Anterior cingulate cortex (tissue), 58 donors: ENCODE measurements around the gene AK4.

ENCODE experiments used
- DNase-seq, 58 donors: peaks; one replicate each; lab custom pipeline; 2025; lab: John Stamatoyannopoulos, UW

Gene AK4

GRCh38 chr1:65207317-65207716, 59.3 kb downstream of the AK4 start:
- DNase-seq = no peak

- peak in 45 of 58 donors; percentile 3 to 73 (median 30) for DNase-seq
Observed at GRCh38 chr1:65208563-65208973, 60.6 kb downstream of the AK4 start.

- peak in 9 of 58 donors; percentile 1 to 57 (median 7) for DNase-seq
Observed at GRCh38 chr1:65209005-65209885, 61.2 kb downstream of the AK4 start.

GRCh38 chr1:65210325-65210724, 62.3 kb downstream of the AK4 start:
- DNase-seq = no peak

GRCh38 chr1:65211331-65211730, 63.3 kb downstream of the AK4 start:
- no peak for DNase-seq

- DNase-seq = no peak
Observed at GRCh38 chr1:65213271-65214023, 65.4 kb downstream of the AK4 start.

- no peak for DNase-seq
Observed at GRCh38 chr1:65214340-65215027, 66.5 kb downstream of the AK4 start.

- no peak for DNase-seq
Observed at GRCh38 chr1:65216989-65217388, 69.0 kb downstream of the AK4 start.

GRCh38 chr1:65221638-65222339, 73.8 kb downstream of the AK4 start:
- DNase-seq = no peak

GRCh38 chr1:65222340-65222940, 74.4 kb downstream of the AK4 start:
- DNase-seq = no peak

- no peak for DNase-seq
Observed at GRCh38 chr1:65224681-65225091, 76.7 kb downstream of the AK4 start.

- no peak for DNase-seq
Observed at GRCh38 chr1:65225179-65225578, 77.2 kb downstream of the AK4 start.

- no peak for DNase-seq
Observed at GRCh38 chr1:65229201-65229600, 81.2 kb downstream of the AK4 start.

GRCh38 chr1:65229754-65230339, 81.8 kb downstream of the AK4 start:
- no peak for DNase-seq

- DNase-seq = no peak
Observed at GRCh38 chr1:65230731-65231481, 82.9 kb downstream of the AK4 start.

GRCh38 chr1:65231718-65232330, 83.8 kb downstream of the AK4 start:
- DNase-seq = no peak

- no peak for DNase-seq
Observed at GRCh38 chr1:65232461-65232990, 84.5 kb downstream of the AK4 start.

GRCh38 chr1:65233782-65234181, 85.8 kb downstream of the AK4 start:
- no peak for DNase-seq
